ENCODE data around the gene COX19. TPM values are rescaled to one million over a fixed set of nuclear protein-coding genes. Genes with fewer than 3 reads are reported as not detected.

Gene COX19
- total and polyA plus RNA-seq, 2 of the 13 experiments (the other 11 are each of a cell fraction or from before 2014, with no cell fraction given), result 11.5 to 21.7 TPM

DNA sequence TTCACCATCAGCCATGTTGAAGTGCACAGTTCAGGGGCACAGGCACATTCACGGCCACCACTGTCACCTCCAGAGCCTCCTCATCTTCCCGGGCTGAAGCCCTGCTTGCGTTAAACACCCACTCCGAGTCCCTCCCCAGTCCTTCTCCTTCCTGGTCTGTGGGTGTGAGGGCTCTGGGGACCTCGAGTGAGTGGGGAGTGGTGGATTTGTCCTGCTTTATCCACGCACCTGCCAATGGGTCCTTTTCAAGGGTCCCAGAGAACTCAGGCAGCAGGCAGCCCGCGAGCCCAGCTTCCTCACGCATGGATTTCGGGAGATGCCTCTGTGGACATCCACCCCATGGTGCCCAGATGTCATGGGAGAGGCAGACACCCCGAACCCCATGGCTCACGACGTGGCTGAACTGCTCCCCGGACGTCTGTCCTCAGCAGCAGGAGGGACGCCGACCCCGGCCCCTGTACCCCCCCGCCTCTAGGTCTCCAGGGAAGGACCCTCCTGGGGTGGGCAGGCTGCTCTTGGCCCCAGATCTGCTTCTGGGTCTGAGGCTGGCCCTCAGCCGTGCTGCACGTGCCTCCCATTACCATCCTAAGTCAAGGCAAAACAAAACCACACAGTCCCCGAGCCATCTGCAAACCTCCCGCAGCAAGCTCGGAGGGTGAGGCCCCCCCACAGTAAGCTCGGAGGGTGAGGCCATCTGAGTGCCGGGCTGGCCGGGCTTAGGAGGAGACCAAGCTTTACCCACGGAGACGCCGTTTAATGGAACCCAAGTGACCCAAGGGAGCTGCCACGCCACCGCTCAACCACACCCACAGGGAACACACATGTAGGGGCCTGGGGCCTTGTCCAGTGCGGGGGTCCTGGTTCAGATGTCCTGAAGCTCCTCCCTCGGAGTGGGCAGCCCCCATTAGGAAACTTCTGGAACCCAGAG, 16.6 kb upstream of the COX19 start (continued):
- TF ChIP-seq ZNF326 (CRISPR knock-in tag; IDR thresholded peaks at IDR 0.05; ENCODE audit: borderline replicate concordance), result peak; percentile 52; the same call in 1 of the 2 replicates
- TF ChIP-seq, protein P1, sequence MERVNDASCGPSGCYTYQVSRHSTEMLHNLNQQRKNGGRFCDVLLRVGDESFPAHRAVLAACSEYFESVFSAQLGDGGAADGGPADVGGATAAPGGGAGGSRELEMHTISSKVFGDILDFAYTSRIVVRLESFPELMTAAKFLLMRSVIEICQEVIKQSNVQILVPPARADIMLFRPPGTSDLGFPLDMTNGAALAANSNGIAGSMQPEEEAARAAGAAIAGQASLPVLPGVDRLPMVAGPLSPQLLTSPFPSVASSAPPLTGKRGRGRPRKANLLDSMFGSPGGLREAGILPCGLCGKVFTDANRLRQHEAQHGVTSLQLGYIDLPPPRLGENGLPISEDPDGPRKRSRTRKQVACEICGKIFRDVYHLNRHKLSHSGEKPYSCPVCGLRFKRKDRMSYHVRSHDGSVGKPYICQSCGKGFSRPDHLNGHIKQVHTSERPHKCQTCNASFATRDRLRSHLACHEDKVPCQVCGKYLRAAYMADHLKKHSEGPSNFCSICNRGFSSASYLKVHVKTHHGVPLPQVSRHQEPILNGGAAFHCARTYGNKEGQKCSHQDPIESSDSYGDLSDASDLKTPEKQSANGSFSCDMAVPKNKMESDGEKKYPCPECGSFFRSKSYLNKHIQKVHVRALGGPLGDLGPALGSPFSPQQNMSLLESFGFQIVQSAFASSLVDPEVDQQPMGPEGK (CRISPR knock-in tag; IDR thresholded peaks at IDR 0.05), result peak; percentile 48
- TF ChIP-seq LCORL (IDR thresholded peaks at IDR 0.05), result no peak
- no peak for TF ChIP-seq LCORL (CRISPR knock-in tag; IDR thresholded peaks at IDR 0.05)
- TF ChIP-seq HOXA9 (CRISPR knock-in tag; IDR thresholded peaks at IDR 0.05; ENCODE audit: borderline replicate concordance), result no peak; the same call in 1 of the 2 replicates
- no peak for TF ChIP-seq SIN3B (IDR thresholded peaks at IDR 0.05; ENCODE audit: low read length)

DNA sequence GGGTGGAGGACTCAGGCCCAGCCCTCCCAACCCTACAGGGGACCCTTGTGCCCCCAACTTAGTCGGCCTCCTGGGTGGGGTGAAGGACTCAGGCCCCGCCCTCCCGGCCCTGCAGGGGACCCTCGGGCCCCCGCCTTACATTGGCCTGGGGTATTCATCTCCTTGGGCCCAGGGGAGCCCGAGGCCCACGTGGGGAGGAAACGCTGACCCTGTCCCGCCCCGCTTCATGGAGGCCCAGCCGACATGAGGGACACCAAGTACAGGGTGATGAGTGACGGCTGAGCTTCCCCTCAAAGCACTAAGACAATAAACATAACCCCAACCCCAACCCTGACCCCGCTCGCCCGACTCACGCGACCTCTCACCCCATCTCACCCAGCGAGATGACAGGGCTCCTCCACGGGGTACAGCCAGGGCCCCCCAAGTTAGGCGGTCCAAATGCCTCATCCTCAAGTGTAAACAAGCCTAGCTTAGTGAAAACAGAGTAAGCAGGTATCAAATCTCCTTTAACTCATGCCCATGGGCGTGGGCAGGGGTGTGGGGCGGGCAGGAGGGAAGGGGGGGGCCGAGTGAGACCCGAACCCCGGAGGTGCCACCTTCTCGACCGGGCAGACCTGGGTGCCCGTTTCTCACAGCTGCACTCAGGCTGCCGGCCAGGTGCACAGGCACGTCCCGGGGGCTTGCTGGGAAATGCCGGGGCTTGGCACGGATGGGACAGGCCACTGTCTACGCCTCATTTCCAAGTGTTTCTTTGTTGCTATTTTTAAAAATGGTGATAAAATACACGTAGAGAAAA, 15.8 kb upstream of the COX19 start:
- Histone ChIP-seq H3K4me3 (replicated peaks in 1 of 3; ENCODE audit: insufficient read depth in 1 of 3, low read depth in 2 of 3, low read length in 3 of 3) (peak overlapping the region; percentile 54 to 74 (median 61); a peak in 5 of 6 replicates), H3K36me3 (replicated peaks in 1 of 2; ENCODE audit: control insufficient read depth in 1 of 2, insufficient read depth in 2 of 2, low read length in 2 of 2) (peaks cover 4% of the 10 kb centered on the region in 2 experiments; a peak in 2 of 5 replicates), H4K20me1 (ENCODE audit: insufficient read depth, low read length) (no peaks in the 10 kb centered on the region), H3K4me1 (ENCODE audit: insufficient read depth, low read length) (peaks cover 43% of the 10 kb centered on the region), H3K9ac (ENCODE audit: insufficient read depth, low read depth, low read length) (peak overlapping the region; percentile 71), H3K27me3 (ENCODE audit: control insufficient read depth in 1 of 2, insufficient read depth in 2 of 2, low read length in 2 of 2) (no peaks in the 10 kb centered on the region), H3K79me2 (ENCODE audit: insufficient read depth, low read length) (no peaks in the 10 kb centered on the region), H3K27ac (ENCODE audit: extremely low read length, insufficient read depth, low read length) (peak overlapping the region; percentile 91), H3K9me3 (ENCODE audit: low read length) (no peaks in the 10 kb centered on the region), H3K4me2 (ENCODE audit: low read depth, low read length) (peak overlapping the region; percentile 82), H2AFZ (ENCODE audit: low read length) (no peak overlapping the region)
- intact Hi-C loops (cut with micrococcal nuclease; ENCODE audit: unreplicated experiment), result loop anchor here (5.0 kb wide), 1 partner anchor 56 kb away; no protein-coding TSS in a partner anchor
- DNase-seq (ENCODE audit: low spot score) (no peak), FAIRE-seq (no peak), ATAC-seq (peak; percentile 0; the same call in 1 of the 3 replicates)
- ChIA-PET POLR2A (interaction anchor here (0.7 to 5.2 kb wide), 8 partner anchors 9 to 180 kb away, joined by 3 to 292 read pairs (median 20); partner anchors contain the start of genes COX19 and CYP2W1), CTCF (ENCODE audit: low intra/inter-chr PET ratio, low total read pairs) (no interaction called here)
- no TSS peak for BruUV-seq (replicated peaks)
- in situ Hi-C loops (cut with HindIII; ENCODE audit: extremely low pct_ligation_motif_present, low pct_unique_long_range_greater_than_20kb), result loop anchor here (5.0 kb wide), 1 partner anchor 76 kb away; no protein-coding TSS in a partner anchor
- WGBS (ENCODE audit: low lambda C conversion rate), result 20% methylated on average over 1 of the region's 35 CpGs
- TF ChIP-seq HDAC1 (CRISPR knock-in tag; IDR thresholded peaks at IDR 0.05) (peak; percentile 59), TEF (CRISPR knock-in tag; IDR thresholded peaks at IDR 0.05) (no peak), ZBTB2 (CRISPR knock-in tag; IDR thresholded peaks at IDR 0.05; ENCODE audit: low read depth) (peak; percentile 40; the same call in 1 of the 2 replicates), SP2 (CRISPR knock-in tag; IDR thresholded peaks at IDR 0.05) (no peak), YEATS4 (CRISPR knock-in tag; IDR thresholded peaks at IDR 0.05; ENCODE audit: borderline replicate concordance) (0 out of 2 replicates have a peak, but pooled peaks have one; percentile 17), PHF8 (CRISPR knock-in tag; IDR thresholded peaks at IDR 0.05) (peak; percentile 18; the same call in 1 of the 2 replicates), THAP8 (CRISPR knock-in tag; IDR thresholded peaks at IDR 0.05; ENCODE audit: borderline replicate concordance) (0 out of 2 replicates have a peak, but pooled peaks have one; percentile 65), TARDBP (CRISPR knock-in tag; IDR thresholded peaks at IDR 0.05) (peak; percentile 51; the same call in 1 of the 2 replicates), ZBTB7B (CRISPR knock-in tag; IDR thresholded peaks at IDR 0.05) (0 out of 2 replicates have a peak, but pooled peaks have one; percentile 9)
